OCI-LY3 (cell line): Measurements from ENCODE around the gene CCDC92.

ENCODE experiments used
- H2AFZ ChIP-seq: fragments of 200-600, 300-600 bp; shearing (Covaris generic); 2 replicates; pipeline ENCODE4 v1.6.0; 2014; ENCODE audit warnings: antibody characterized with exemption, low read depth, low read length
- H3K27ac ChIP-seq: fragments of 200-600, 300-600 bp; sonication (generic); 2 replicates; pipeline ENCODE4 v1.5.1; 2014; ENCODE audit warnings: mild to moderate bottlenecking, low read length, moderate library complexity, mixed read lengths
- H3K27me3 ChIP-seq: fragments of 200-600, 300-600 bp; sonication (generic); 2 replicates; pipeline ENCODE4 v1.6.1; 2014; ENCODE audit warnings: low read depth, low read length, mixed read lengths
- H3K36me3 ChIP-seq: fragments of 200-600, 300-600 bp; sonication (generic); replicated peaks from 2 replicates; pipeline ENCODE3; 2014; ENCODE audit warnings: low read depth, low read length, mixed read lengths
- H3K4me1 ChIP-seq: fragments of 300-600, 200-600 bp; sonication (generic); 2 replicates; pipeline ENCODE4 v1.6.1; 2014; ENCODE audit warnings: low read length, mixed read lengths
- H3K4me2 ChIP-seq: fragments of 200-600, 300-600 bp; sonication (generic); 2 replicates; pipeline ENCODE4 v1.6.1; 2014; ENCODE audit warnings: low read length, mixed read lengths
- H3K4me3 ChIP-seq: fragments of 300-600, 200-600 bp; sonication (generic); 2 replicates; pipeline ENCODE4 v1.5.1; 2014; ENCODE audit warnings: antibody characterized with exemption, mild to moderate bottlenecking, low read length, moderate library complexity
- H3K79me2 ChIP-seq: fragments of 300-600, 200-600 bp; shearing (Covaris generic); 2 replicates; pipeline ENCODE4 v1.6.1; 2014; ENCODE audit warnings: mild to moderate bottlenecking, low read length, mixed read lengths
- H3K9ac ChIP-seq: fragments of 300-600, 200-600 bp; shearing (Covaris generic); 2 replicates; pipeline ENCODE4 v1.6.0; 2014; ENCODE audit warnings: mild to moderate bottlenecking, low read length, moderate library complexity
- H3K9me3 ChIP-seq: fragments of 200-600, 300-600 bp; shearing (Covaris generic); 2 replicates; pipeline ENCODE4 v1.6.1; 2014; ENCODE audit warnings: low read length, mixed read lengths; ENCODE audit not compliant: insufficient read depth
- H4K20me1 ChIP-seq: fragments of 200-600, 300-600 bp; sonication (generic); 2 replicates; pipeline ENCODE4 v1.6.1; 2016; ENCODE audit warnings: low read length, mixed read lengths; ENCODE audit not compliant: insufficient read depth
- CTCF ChIP-seq: fragments of 200-600, 300-600 bp; sonication (generic); IDR thresholded peaks from 2 replicates; pipeline ENCODE4 v1.5.1; 2014; ENCODE audit warnings: antibody characterized with exemption, low read length, low read depth
- EZH2phosphoT487 ChIP-seq: fragments of 200-600 bp; shearing (Covaris generic); IDR thresholded peaks from 2 replicates; pipeline ENCODE4 v1.6.1; 2018; ENCODE audit warnings: antibody characterized with exemption, mixed run types, low read depth

CCDC92 gene

DNA sequence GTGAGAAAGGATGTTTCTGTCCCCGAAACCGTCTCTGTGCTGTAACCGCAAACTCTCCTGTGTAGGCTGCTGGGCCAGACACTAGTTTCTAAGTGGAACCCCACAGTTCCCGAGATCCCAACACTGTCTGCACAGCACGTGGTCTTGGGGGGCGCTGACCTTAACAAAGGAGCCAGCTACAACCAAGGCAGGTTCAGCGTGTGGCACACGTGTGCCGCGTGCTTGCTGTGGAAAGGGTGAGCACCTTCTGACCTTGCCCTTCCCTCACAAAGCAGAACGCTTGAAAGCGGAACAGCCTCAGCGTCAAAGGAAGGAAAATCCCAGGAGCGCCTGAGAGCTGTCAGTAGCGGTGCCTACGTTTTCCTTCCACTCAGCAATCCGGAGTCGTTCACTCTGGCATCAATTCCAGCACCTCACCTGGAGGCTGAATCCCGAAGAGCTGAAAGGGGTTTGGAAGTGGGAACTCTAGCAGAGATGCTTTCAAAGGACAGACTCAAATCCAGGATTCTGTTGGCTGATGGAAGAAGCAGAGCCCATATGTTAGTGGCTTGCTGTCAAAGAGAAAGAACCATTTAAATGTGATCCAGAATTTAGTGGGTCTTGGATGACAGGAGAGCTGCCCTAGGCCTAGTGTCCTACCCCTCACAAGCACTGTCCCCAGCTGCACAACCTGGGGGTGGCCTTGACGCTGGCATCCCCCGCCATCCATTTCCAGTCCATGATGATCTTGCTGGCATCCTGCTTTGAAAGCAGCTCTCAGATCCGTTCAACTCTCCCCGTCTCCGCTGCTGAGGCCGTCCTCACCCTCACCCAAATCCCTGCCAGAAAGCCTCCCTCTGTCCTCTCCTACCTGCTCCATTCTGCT is 27.1 kb downstream of the CCDC92 start:
- no peaks in the 10 kb centered on the region for H3K9me3 ChIP-seq
- H3K79me2 ChIP-seq, result no peaks in the 10 kb centered on the region
- no peaks in the 10 kb centered on the region for H3K4me1 ChIP-seq
- no peak overlapping the region for H2AFZ ChIP-seq
- H3K4me3 ChIP-seq, result no peak overlapping the region
- H3K9ac ChIP-seq, result no peak overlapping the region
- no peaks in the 10 kb centered on the region for H3K27me3 ChIP-seq
- H3K4me2 ChIP-seq, result no peak overlapping the region
- no peaks in the 10 kb centered on the region for H4K20me1 ChIP-seq
- H3K27ac ChIP-seq, result no peak overlapping the region
- no peak for TF ChIP-seq EZH2phosphoT487
- TF ChIP-seq CTCF, result no peak
- H3K36me3 ChIP-seq, result peaks cover 5% of the 10 kb centered on the region

GRCh38 chr12:123944696-123945095 is 27.9 kb downstream of the CCDC92 start:
- TF ChIP-seq CTCF, result no peak
- TF ChIP-seq EZH2phosphoT487, result no peak

GRCh38 chr12:123943816-123944215 is 28.8 kb downstream of the CCDC92 start:
- Histone ChIP-seq H3K9me3 (no peaks in the 10 kb centered on the region), H3K79me2 (no peaks in the 10 kb centered on the region), H3K4me3 (no peak overlapping the region), H3K9ac (no peak overlapping the region), H3K27ac (no peak overlapping the region), H4K20me1 (no peaks in the 10 kb centered on the region), H2AFZ (no peak overlapping the region), H3K4me1 (peaks cover 3% of the 10 kb centered on the region), H3K27me3 (no peaks in the 10 kb centered on the region), H3K4me2 (no peak overlapping the region), H3K36me3 (peaks cover 5% of the 10 kb centered on the region)
- no peak for TF ChIP-seq CTCF
- TF ChIP-seq EZH2phosphoT487, result no peak

More at GRCh38 chr12:123944696-123945095, 27.9 kb downstream of the CCDC92 start:
- no peak overlapping the region for H2AFZ ChIP-seq
- no peaks in the 10 kb centered on the region for H4K20me1 ChIP-seq
- no peaks in the 10 kb centered on the region for H3K79me2 ChIP-seq
- no peaks in the 10 kb centered on the region for H3K27me3 ChIP-seq
- no peak overlapping the region for H3K4me2 ChIP-seq
- H3K36me3 ChIP-seq, result peaks cover 5% of the 10 kb centered on the region
- no peak overlapping the region for H3K4me3 ChIP-seq
- no peak overlapping the region for H3K27ac ChIP-seq
- H3K9ac ChIP-seq, result no peak overlapping the region
- H3K4me1 ChIP-seq, result no peaks in the 10 kb centered on the region
- H3K9me3 ChIP-seq, result no peaks in the 10 kb centered on the region

- TF ChIP-seq EZH2phosphoT487 (no peak), CTCF (no peak)
- peaks cover 10% of the 10 kb centered on the region for H3K4me1 ChIP-seq
- no peak overlapping the region for H2AFZ ChIP-seq
- no peaks in the 10 kb centered on the region for H3K9me3 ChIP-seq
- H3K27ac ChIP-seq, result no peak overlapping the region
- H3K79me2 ChIP-seq, result no peaks in the 10 kb centered on the region
- no peak overlapping the region for H3K4me2 ChIP-seq
- H3K27me3 ChIP-seq, result no peaks in the 10 kb centered on the region
- H3K9ac ChIP-seq, result no peak overlapping the region
- H3K4me3 ChIP-seq, result no peak overlapping the region
- peaks cover 5% of the 10 kb centered on the region for H3K36me3 ChIP-seq
- H4K20me1 ChIP-seq, result no peaks in the 10 kb centered on the region
Observed at GRCh38 chr12:123942911-123943648, 29.6 kb downstream of the CCDC92 start.
